Umbilical cord (tissue), 2 donors: ENCODE measurements around the gene MANF. TPM values are rescaled to one million over a fixed set of nuclear protein-coding genes. Genes with fewer than 3 reads are reported as not detected.
"Not testable (repeated sequence)": the region's sequence is repeated elsewhere in the genome, so short reads cannot be mapped to it uniquely, and the experiment has no call there.

ENCODE experiments used
- DNase-seq: peaks from one replicate; pipeline ENCODE4 v3.0.0-alpha.2; 2015; ENCODE audit warnings: low spot score
- total RNA-seq: library from RNA; depleted of rRNA; stranded (reverse); fragments of >200 nt; gene quantifications from one replicate; pipeline ENCODE4 v1.2.3, GENCODE V29; 2014; ENCODE audit warnings: low replicate concordance; ENCODE audit not compliant: insufficient read depth

The MANF gene
- total RNA-seq, 1 donor from 2014 or later = 64.5 TPM

- peak; percentile 72 for DNase-seq
These were observed 13.0 kb upstream of the MANF start for GRCh38 chr3:51371943-51372557.

GRCh38 chr3:51373658-51374421 is 11.3 kb upstream of the MANF start:
- no peak for DNase-seq

GRCh38 chr3:51374456-51374855 is 10.6 kb upstream of the MANF start:
- DNase-seq = no peak

GRCh38 chr3:51375136-51375535 is 10.0 kb upstream of the MANF start:
- DNase-seq = no peak

- DNase-seq = no peak
These were observed 9.5 kb upstream of the MANF start for GRCh38 chr3:51375571-51375970.

GRCh38 chr3:51378065-51378464 is 7.0 kb upstream of the MANF start:
- DNase-seq = no peak

GRCh38 chr3:51378726-51379125 is 6.4 kb upstream of the MANF start:
- DNase-seq = no peak

GRCh38 chr3:51379301-51379700 is 5.8 kb upstream of the MANF start:
- no peak for DNase-seq

- DNase-seq = no peak
These were observed 5.2 kb upstream of the MANF start for GRCh38 chr3:51379746-51380455.

- DNase-seq = no peak
These were observed 4.3 kb upstream of the MANF start for GRCh38 chr3:51380601-51381332.

- DNase-seq = no peak
These were observed 3.8 kb upstream of the MANF start for GRCh38 chr3:51381333-51381705.

GRCh38 chr3:51382076-51382745 is 2.9 kb upstream of the MANF start:
- no peak for DNase-seq

GRCh38 chr3:51382947-51383578 is 2.0 kb upstream of the MANF start:
- DNase-seq = no peak

GRCh38 chr3:51384055-51384725 is 901 bp upstream of the MANF start:
- DNase-seq = no peak

GRCh38 chr3:51385621-51386091 is 565 bp downstream of the MANF start:
- no peak for DNase-seq

GRCh38 chr3:51386159-51386851 is 1.2 kb downstream of the MANF start:
- no peak for DNase-seq

GRCh38 chr3:51386852-51387229 is 1.8 kb downstream of the MANF start:
- DNase-seq = no peak

- not testable (repeated sequence) for DNase-seq
These were observed 2.2 kb downstream of the MANF start for GRCh38 chr3:51387281-51387680.

- DNase-seq = peak; percentile 81
These were observed 3.4 kb downstream of the MANF start for GRCh38 chr3:51388286-51389029.
